PC-3 (cell line): ENCODE results near the gene TFG.

Experiments
- CTCF ChIP-seq: fragments of 300-600 bp; sonication (generic); conservative IDR thresholded peaks from 2 replicates; pipeline ENCODE4 v1.5.1; 2017; ENCODE audit warnings: antibody characterized with exemption, low read depth, mild to moderate bottlenecking, low read length
- EZH2 ChIP-seq: fragments of 300-600 bp; sonication (generic); IDR thresholded peaks from one replicate; pipeline ENCODE4 v1.6.1; 2017; ENCODE audit warnings: antibody characterized with exemption, mild to moderate bottlenecking, low read length; ENCODE audit not compliant: unreplicated experiment
- EZH2phosphoT487 ChIP-seq: fragments of 300-600 bp; sonication (generic); IDR thresholded peaks from 2 replicates; pipeline ENCODE4 v1.6.1; 2018; ENCODE audit warnings: mild to moderate bottlenecking, antibody characterized with exemption, low read length, borderline replicate concordance

- TF ChIP-seq CTCF (no peak), EZH2 (no peak), EZH2phosphoT487 (no peak)
Measured at GRCh38 chr3:100730524-100730923, 21.2 kb downstream of the TFG start.
